GM23338 (cell line): ENCODE results near the gene C3orf85.

Experiments
- CREB1 ChIP-seq: fragments of 250-450 bp; sonication (Bioruptor Pico); IDR thresholded peaks from 2 replicates; pipeline ENCODE4 v1.5.0; 2020; ENCODE audit warnings: low read depth, mild to moderate bottlenecking, moderate library complexity
- CTCF ChIP-seq, 2 experiments: fragments of 200-600 bp in 1 of 2; sonication (generic) in 1 of 2; conservative IDR thresholded peaks; 2 replicates each; pipeline versions ENCODE4 v1.5.1 to v1.6.1; 2016 to 2017; ENCODE audit warnings: antibody characterized with exemption in 2 of 2, low read depth in 2 of 2, mild to moderate bottlenecking in 2 of 2, moderate library complexity in 1 of 2
- EZH2 ChIP-seq: fragments of 200-600 bp; sonication (generic); IDR thresholded peaks from one replicate; pipeline ENCODE4 v1.8.0; 2017; ENCODE audit warnings: antibody characterized with exemption, mild to moderate bottlenecking, low read depth; ENCODE audit not compliant: unreplicated experiment
- EZH2phosphoT487 ChIP-seq: fragments of 200-600 bp; sonication (generic); IDR thresholded peaks from one replicate; pipeline ENCODE4 v1.8.1; 2018; ENCODE audit warnings: antibody characterized with exemption; ENCODE audit not compliant: unreplicated experiment
- JUNB ChIP-seq: IDR thresholded peaks from one replicate; pipeline ENCODE4 v1.6.1; 2016; ENCODE audit warnings: antibody characterized with exemption; ENCODE audit not compliant: unreplicated experiment
- NANOG ChIP-seq: IDR thresholded peaks from 2 replicates; pipeline ENCODE4 v1.6.1; 2016; ENCODE audit warnings: antibody characterized with exemption, borderline replicate concordance
- POLR2AphosphoS5 ChIP-seq: IDR thresholded peaks from 2 replicates; pipeline ENCODE4 v1.6.1; 2016; ENCODE audit warnings: antibody characterized with exemption, low read depth
- REST ChIP-seq: IDR thresholded peaks from one replicate; pipeline ENCODE4 v1.6.1; 2018; ENCODE audit warnings: antibody characterized with exemption; ENCODE audit not compliant: unreplicated experiment
- STAT1 ChIP-seq: IDR thresholded peaks from one replicate; pipeline ENCODE4 v1.6.1; 2016; ENCODE audit warnings: antibody characterized with exemption; ENCODE audit not compliant: unreplicated experiment
- ZNF114 ChIP-seq: fragments of 250-450 bp; sonication (Bioruptor Pico); IDR thresholded peaks from 2 replicates; pipeline ENCODE4 v1.5.0; 2020; ENCODE audit warnings: mild to moderate bottlenecking, moderate library complexity
- ZNF331 ChIP-seq: fragments of 250-450 bp; sonication (Bioruptor Pico); IDR thresholded peaks from 2 replicates; pipeline ENCODE4 v1.5.0; 2020; ENCODE audit warnings: low read depth, mild to moderate bottlenecking, moderate library complexity
- TF ChIP-seq, protein P1 (sequence below): fragments of 250-450 bp; sonication (Bioruptor Pico); IDR thresholded peaks from 2 replicates; pipeline ENCODE4 v1.5.0; 2020; ENCODE audit warnings: mild to moderate bottlenecking, moderate library complexity
- TF ChIP-seq, protein P2 (sequence below): IDR thresholded peaks from 2 replicates; pipeline ENCODE4 v1.6.1; 2016; ENCODE audit warnings: antibody characterized with exemption

GRCh38 chr3:109140318-109140717 is 3.8 kb downstream of the C3orf85 start:
- TF ChIP-seq CREB1 (CRISPR knock-in tag), result no peak
- no peak for TF ChIP-seq CTCF (conservative IDR thresholded peaks at IDR 0.05; ENCODE audit: low read depth in 2 of 2)
- TF ChIP-seq POLR2AphosphoS5, result no peak
- TF ChIP-seq, protein P1, sequence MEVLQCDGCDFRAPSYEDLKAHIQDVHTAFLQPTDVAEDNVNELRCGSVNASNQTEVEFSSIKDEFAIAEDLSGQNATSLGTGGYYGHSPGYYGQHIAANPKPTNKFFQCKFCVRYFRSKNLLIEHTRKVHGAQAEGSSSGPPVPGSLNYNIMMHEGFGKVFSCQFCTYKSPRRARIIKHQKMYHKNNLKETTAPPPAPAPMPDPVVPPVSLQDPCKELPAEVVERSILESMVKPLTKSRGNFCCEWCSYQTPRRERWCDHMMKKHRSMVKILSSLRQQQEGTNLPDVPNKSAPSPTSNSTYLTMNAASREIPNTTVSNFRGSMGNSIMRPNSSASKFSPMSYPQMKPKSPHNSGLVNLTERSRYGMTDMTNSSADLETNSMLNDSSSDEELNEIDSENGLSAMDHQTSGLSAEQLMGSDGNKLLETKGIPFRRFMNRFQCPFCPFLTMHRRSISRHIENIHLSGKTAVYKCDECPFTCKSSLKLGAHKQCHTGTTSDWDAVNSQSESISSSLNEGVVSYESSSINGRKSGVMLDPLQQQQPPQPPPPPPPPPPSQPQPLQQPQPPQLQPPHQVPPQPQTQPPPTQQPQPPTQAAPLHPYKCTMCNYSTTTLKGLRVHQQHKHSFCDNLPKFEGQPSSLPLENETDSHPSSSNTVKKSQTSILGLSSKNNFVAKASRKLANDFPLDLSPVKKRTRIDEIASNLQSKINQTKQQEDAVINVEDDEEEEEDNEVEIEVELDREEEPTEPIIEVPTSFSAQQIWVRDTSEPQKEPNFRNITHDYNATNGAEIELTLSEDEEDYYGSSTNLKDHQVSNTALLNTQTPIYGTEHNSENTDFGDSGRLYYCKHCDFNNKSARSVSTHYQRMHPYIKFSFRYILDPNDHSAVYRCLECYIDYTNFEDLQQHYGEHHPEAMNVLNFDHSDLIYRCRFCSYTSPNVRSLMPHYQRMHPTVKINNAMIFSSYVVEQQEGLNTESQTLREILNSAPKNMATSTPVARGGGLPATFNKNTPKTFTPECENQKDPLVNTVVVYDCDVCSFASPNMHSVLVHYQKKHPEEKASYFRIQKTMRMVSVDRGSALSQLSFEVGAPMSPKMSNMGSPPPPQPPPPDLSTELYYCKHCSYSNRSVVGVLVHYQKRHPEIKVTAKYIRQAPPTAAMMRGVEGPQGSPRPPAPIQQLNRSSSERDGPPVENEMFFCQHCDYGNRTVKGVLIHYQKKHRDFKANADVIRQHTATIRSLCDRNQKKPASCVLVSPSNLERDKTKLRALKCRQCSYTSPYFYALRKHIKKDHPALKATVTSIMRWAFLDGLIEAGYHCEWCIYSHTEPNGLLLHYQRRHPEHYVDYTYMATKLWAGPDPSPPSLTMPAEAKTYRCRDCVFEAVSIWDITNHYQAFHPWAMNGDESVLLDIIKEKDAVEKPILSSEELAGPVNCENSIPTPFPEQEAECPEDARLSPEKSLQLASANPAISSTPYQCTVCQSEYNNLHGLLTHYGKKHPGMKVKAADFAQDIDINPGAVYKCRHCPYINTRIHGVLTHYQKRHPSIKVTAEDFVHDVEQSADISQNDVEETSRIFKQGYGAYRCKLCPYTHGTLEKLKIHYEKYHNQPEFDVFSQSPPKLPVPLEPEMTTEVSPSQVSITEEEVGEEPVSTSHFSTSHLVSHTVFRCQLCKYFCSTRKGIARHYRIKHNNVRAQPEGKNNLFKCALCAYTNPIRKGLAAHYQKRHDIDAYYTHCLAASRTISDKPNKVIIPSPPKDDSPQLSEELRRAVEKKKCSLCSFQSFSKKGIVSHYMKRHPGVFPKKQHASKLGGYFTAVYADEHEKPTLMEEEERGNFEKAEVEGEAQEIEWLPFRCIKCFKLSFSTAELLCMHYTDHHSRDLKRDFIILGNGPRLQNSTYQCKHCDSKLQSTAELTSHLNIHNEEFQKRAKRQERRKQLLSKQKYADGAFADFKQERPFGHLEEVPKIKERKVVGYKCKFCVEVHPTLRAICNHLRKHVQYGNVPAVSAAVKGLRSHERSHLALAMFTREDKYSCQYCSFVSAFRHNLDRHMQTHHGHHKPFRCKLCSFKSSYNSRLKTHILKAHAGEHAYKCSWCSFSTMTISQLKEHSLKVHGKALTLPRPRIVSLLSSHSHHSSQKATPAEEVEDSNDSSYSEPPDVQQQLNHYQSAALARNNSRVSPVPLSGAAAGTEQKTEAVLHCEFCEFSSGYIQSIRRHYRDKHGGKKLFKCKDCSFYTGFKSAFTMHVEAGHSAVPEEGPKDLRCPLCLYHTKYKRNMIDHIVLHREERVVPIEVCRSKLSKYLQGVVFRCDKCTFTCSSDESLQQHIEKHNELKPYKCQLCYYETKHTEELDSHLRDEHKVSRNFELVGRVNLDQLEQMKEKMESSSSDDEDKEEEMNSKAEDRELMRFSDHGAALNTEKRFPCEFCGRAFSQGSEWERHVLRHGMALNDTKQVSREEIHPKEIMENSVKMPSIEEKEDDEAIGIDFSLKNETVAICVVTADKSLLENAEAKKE (CRISPR knock-in tag), result no peak
- TF ChIP-seq STAT1, result no peak
- TF ChIP-seq EZH2, result no peak
- TF ChIP-seq REST, result no peak
- TF ChIP-seq ZNF114 (CRISPR knock-in tag), result no peak
- TF ChIP-seq NANOG, result no peak
- TF ChIP-seq, protein P2, sequence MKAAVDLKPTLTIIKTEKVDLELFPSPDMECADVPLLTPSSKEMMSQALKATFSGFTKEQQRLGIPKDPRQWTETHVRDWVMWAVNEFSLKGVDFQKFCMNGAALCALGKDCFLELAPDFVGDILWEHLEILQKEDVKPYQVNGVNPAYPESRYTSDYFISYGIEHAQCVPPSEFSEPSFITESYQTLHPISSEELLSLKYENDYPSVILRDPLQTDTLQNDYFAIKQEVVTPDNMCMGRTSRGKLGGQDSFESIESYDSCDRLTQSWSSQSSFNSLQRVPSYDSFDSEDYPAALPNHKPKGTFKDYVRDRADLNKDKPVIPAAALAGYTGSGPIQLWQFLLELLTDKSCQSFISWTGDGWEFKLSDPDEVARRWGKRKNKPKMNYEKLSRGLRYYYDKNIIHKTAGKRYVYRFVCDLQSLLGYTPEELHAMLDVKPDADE, result no peak
- no peak for TF ChIP-seq JUNB
- TF ChIP-seq EZH2phosphoT487, result no peak
- TF ChIP-seq ZNF331, result no peak
